Mucosa of descending colon (tissue), 3 donors: ENCODE results near the gene OCSTAMP. TPM values are rescaled to one million over a fixed set of nuclear protein-coding genes. Genes with fewer than 3 reads are reported as not detected.

ENCODE experiments used
- ATAC-seq: fragments of 200-7000 bp; cut with Tn5 transposase; one replicate; pipeline ENCODE4 v1.9.1; 2020; ENCODE audit warnings: mild to moderate bottlenecking, moderate library complexity
- DNase-seq, 3 donors: peaks; one replicate each; pipeline ENCODE4 v3.0.0-alpha.2; 2020
- H3K36me3 ChIP-seq: fragments of 200-600 bp; one replicate; pipeline ENCODE4 v1.8.0; 2021; ENCODE audit warnings: low read depth, mild to moderate bottlenecking
- H3K4me1 ChIP-seq: fragments of 200-600 bp; one replicate; pipeline ENCODE4 v1.8.0; 2021; ENCODE audit warnings: low read depth, mild to moderate bottlenecking
- H3K4me3 ChIP-seq: fragments of 200-600 bp; one replicate; pipeline ENCODE4 v1.8.0; 2021; ENCODE audit warnings: mild to moderate bottlenecking
- H3K9me3 ChIP-seq: fragments of 200-600 bp; one replicate; pipeline ENCODE4 v1.8.0; 2021; ENCODE audit warnings: mild to moderate bottlenecking
- CTCF ChIP-seq: fragments of 200-600 bp; IDR thresholded peaks from one replicate; pipeline ENCODE4 v1.8.0; 2022; ENCODE audit warnings: antibody characterized with exemption, mild to moderate bottlenecking
- intact Hi-C, 2 donors: fragments of 100-400 bp; cut with DNase I in 1 of 2; cut with micrococcal nuclease in 1 of 2; formaldehyde crosslinking; loops; one replicate each; pipeline versions ENCODE4 v1.11.0 to v1.11.1; 2022; cut with DNase I, micrococcal nuclease
- total RNA-seq, 3 donors: library from RNA; stranded (reverse); fragmentation: NEBNext Ultra II Directional in 2 of 3; extraction: Animal tissue kit (Norgen Biotek cat#: 25700) in 2 of 3; gene quantifications; one replicate each; pipeline versions ENCODE4 v1.2.1 to v1.2.4, GENCODE V29; 2021 to 2023
- donor health status: DM: no; HTN: no; CAD: no; lungs with moderate emphysema.
- donor health status: DM: no; HTN: no; CAD: no.
- donor health status: DM: no; HTN: yes; CAD: no.

OCSTAMP gene
- total RNA-seq, 3 donors from 2014 or later: not detected

- H3K4me3 ChIP-seq: no peak overlapping the region
- no peaks in the 10 kb centered on the region for H3K9me3 ChIP-seq
- ATAC-seq (no peak), DNase-seq (no peak)
- TF ChIP-seq CTCF: no peak
- no peaks in the 10 kb centered on the region for H3K4me1 ChIP-seq
- H3K36me3 ChIP-seq: no peaks in the 10 kb centered on the region
- intact Hi-C loops: no loop called here
Measured at GRCh38 chr20:46562009-46562372, 11.5 kb upstream of the OCSTAMP start.

- Histone ChIP-seq H3K36me3 (no peaks in the 10 kb centered on the region), H3K4me3 (no peak overlapping the region), H3K4me1 (no peaks in the 10 kb centered on the region), H3K9me3 (no peaks in the 10 kb centered on the region)
- DNase-seq (no peak), ATAC-seq (no peak)
- intact Hi-C loops: no loop called here
- no peak for TF ChIP-seq CTCF
Measured at GRCh38 chr20:46559685-46560440, 9.4 kb upstream of the OCSTAMP start.

- Histone ChIP-seq H3K36me3 (no peaks in the 10 kb centered on the region), H3K4me3 (no peak overlapping the region), H3K9me3 (no peaks in the 10 kb centered on the region), H3K4me1 (no peaks in the 10 kb centered on the region)
- TF ChIP-seq CTCF: no peak
- intact Hi-C loops: no loop called here
- DNase-seq (no peak), ATAC-seq (no peak)
Measured at GRCh38 chr20:46559001-46559400, 8.5 kb upstream of the OCSTAMP start.

- no peak for TF ChIP-seq CTCF
- DNase-seq (peak in 1 of 3 donors; percentile 31), ATAC-seq (peak; percentile 87)
- Histone ChIP-seq H3K36me3 (no peaks in the 10 kb centered on the region), H3K4me3 (no peak overlapping the region), H3K9me3 (no peaks in the 10 kb centered on the region), H3K4me1 (no peaks in the 10 kb centered on the region)
- intact Hi-C loops: no loop called here
Measured at GRCh38 chr20:46558511-46558959, 8.1 kb upstream of the OCSTAMP start.

GRCh38 chr20:46557231-46557956, 6.9 kb upstream of the OCSTAMP start:
- Histone ChIP-seq H3K9me3 (no peaks in the 10 kb centered on the region), H3K4me3 (no peak overlapping the region), H3K4me1 (no peaks in the 10 kb centered on the region), H3K36me3 (no peaks in the 10 kb centered on the region)
- ATAC-seq (no peak), DNase-seq (no peak)
- no peak for TF ChIP-seq CTCF
- intact Hi-C loops: no loop called here
